GM23338 (cell line): Measurements from ENCODE around the gene RPTOR. TPM values are rescaled to one million over a fixed set of nuclear protein-coding genes. Genes with fewer than 3 reads are reported as not detected.

ENCODE experiments used
- ATAC-seq: fragments of 200-7000 bp; cut with Tn5 transposase; 3 replicates; pipeline ENCODE4 v1.9.1; 2020
- DNase-seq: peaks from one replicate; pipeline ENCODE4 v3.0.0-alpha.2; 2015; ENCODE audit warnings: low spot score
- H2AFZ ChIP-seq: fragments of 200-600 bp; sonication (generic); 2 replicates; pipeline ENCODE4 v1.8.0; 2016; ENCODE audit warnings: antibody characterized with exemption, mild to moderate bottlenecking, moderate library complexity
- H3F3A ChIP-seq: fragments of 200-600 bp; sonication (generic); replicated peaks from 2 replicates; pipeline ENCODE4 v1.8.0; 2017; ENCODE audit warnings: antibody characterized with exemption, mixed run types, low read depth
- H3K27ac ChIP-seq: fragments of 200-600 bp; sonication (generic); 2 replicates; pipeline ENCODE4 v1.6.1; 2016; ENCODE audit warnings: low read depth
- H3K27me3 ChIP-seq: fragments of 200-600 bp; sonication (generic); 2 replicates; pipeline ENCODE4 v1.8.0; 2016; ENCODE audit warnings: mild to moderate bottlenecking, mixed run types, moderate library complexity; ENCODE audit not compliant: insufficient read depth
- H3K36me3 ChIP-seq: fragments of 200-600 bp; sonication (generic); 2 replicates; pipeline ENCODE4 v1.8.0; 2016; ENCODE audit warnings: mild to moderate bottlenecking; ENCODE audit not compliant: insufficient read depth
- H3K4me1 ChIP-seq: fragments of 200-600 bp; sonication (generic); 2 replicates; pipeline ENCODE4 v1.8.0; 2016; ENCODE audit warnings: mild to moderate bottlenecking, moderate library complexity; ENCODE audit not compliant: insufficient read depth
- H3K4me2 ChIP-seq: fragments of 200-600 bp; sonication (generic); 2 replicates; pipeline ENCODE4 v1.7.1; 2017; ENCODE audit warnings: mixed run types
- H3K4me3 ChIP-seq: fragments of 200-600 bp; sonication (generic); 2 replicates; pipeline ENCODE4 v1.6.1; 2016; ENCODE audit warnings: mixed run types
- H3K79me2 ChIP-seq: fragments of 200-600 bp; sonication (generic); replicated peaks from 2 replicates; pipeline ENCODE4 v1.8.0; 2017; ENCODE audit warnings: mild to moderate bottlenecking; ENCODE audit not compliant: insufficient read depth
- H3K9me2 ChIP-seq: fragments of 200-600 bp; sonication (generic); 2 replicates; pipeline ENCODE4 v1.8.0; 2017; ENCODE audit not compliant: insufficient read depth
- H4K20me1 ChIP-seq: fragments of 200-600 bp; sonication (generic); replicated peaks from 2 replicates; pipeline ENCODE4 v1.8.0; 2017; ENCODE audit warnings: mild to moderate bottlenecking; ENCODE audit not compliant: insufficient read depth
- H3K27ac Mint-ChIP-seq: 2 replicates; pipeline ENCODE4 v1.8.0; 2020; ENCODE audit warnings: inconsistent platforms, mild to moderate bottlenecking, moderate library complexity, mixed read lengths
- H3K27me3 Mint-ChIP-seq: 3 replicates; pipeline ENCODE4 v1.8.0; 2022; ENCODE audit warnings: low read depth, mild to moderate bottlenecking, moderate library complexity, mixed read lengths, inconsistent platforms; ENCODE audit not compliant: insufficient read depth, poor library complexity
- H3K36me3 Mint-ChIP-seq: 3 replicates; pipeline ENCODE4 v1.8.0; 2021; ENCODE audit warnings: low read depth, mild to moderate bottlenecking, inconsistent platforms, moderate library complexity, mixed read lengths
- H3K4me1 Mint-ChIP-seq: 3 replicates; pipeline ENCODE4 v1.8.0; 2020; ENCODE audit warnings: mild to moderate bottlenecking, inconsistent platforms, mixed read lengths
- H3K4me3 Mint-ChIP-seq: 3 replicates; pipeline ENCODE4 v1.8.0; 2021; ENCODE audit warnings: moderate library complexity, mild to moderate bottlenecking, inconsistent platforms, mixed read lengths
- H3K9me3 Mint-ChIP-seq: 3 replicates; pipeline ENCODE4 v1.8.0; 2020; ENCODE audit warnings: moderate library complexity, mild to moderate bottlenecking, inconsistent platforms, mixed read lengths
- CREB1 ChIP-seq: fragments of 250-450 bp; sonication (Bioruptor Pico); IDR thresholded peaks from 2 replicates; pipeline ENCODE4 v1.5.0; 2020; ENCODE audit warnings: low read depth, mild to moderate bottlenecking, moderate library complexity
- ETS1 ChIP-seq: IDR thresholded peaks from 2 replicates; pipeline ENCODE4 v1.6.1; 2016; ENCODE audit warnings: antibody characterized with exemption
- EZH2phosphoT487 ChIP-seq: fragments of 200-600 bp; sonication (generic); IDR thresholded peaks from one replicate; pipeline ENCODE4 v1.8.1; 2018; ENCODE audit warnings: antibody characterized with exemption; ENCODE audit not compliant: unreplicated experiment
- NANOG ChIP-seq: IDR thresholded peaks from 2 replicates; pipeline ENCODE4 v1.6.1; 2016; ENCODE audit warnings: antibody characterized with exemption, borderline replicate concordance
- ZNF114 ChIP-seq: fragments of 250-450 bp; sonication (Bioruptor Pico); IDR thresholded peaks from 2 replicates; pipeline ENCODE4 v1.5.0; 2020; ENCODE audit warnings: mild to moderate bottlenecking, moderate library complexity
- ZNF331 ChIP-seq: fragments of 250-450 bp; sonication (Bioruptor Pico); IDR thresholded peaks from 2 replicates; pipeline ENCODE4 v1.5.0; 2020; ENCODE audit warnings: low read depth, mild to moderate bottlenecking, moderate library complexity
- ZNF462 ChIP-seq: fragments of 250-450 bp; sonication (Bioruptor Pico); IDR thresholded peaks from 2 replicates; pipeline ENCODE4 v1.5.0; 2020; ENCODE audit warnings: mild to moderate bottlenecking, moderate library complexity
- polyA plus RNA-seq: library from polyadenylated mRNA; unstranded; fragments of >200 nt; fragmentation: Nextera tagmentation; extraction: Ambion mirVana; gene quantifications from 2 replicates; pipeline ENCODE4 v1.2.1, GENCODE V29; 2016
- total RNA-seq: library from RNA; depleted of rRNA; stranded (reverse); fragments of >200 nt; shearing (Covaris generic); gene quantifications from 2 replicates; pipeline ENCODE4 v1.2.3, GENCODE V29; 2014

RPTOR gene
- total and polyA plus RNA-seq, 2 experiments from 2014 or later: 9.5 to 38.0 TPM

GRCh38 chr17:80894726-80895125 is 350.1 kb downstream of the RPTOR start:
- Histone ChIP-seq H3F3A (no peaks in the 10 kb centered on the region), H2AFZ (no peak overlapping the region), H4K20me1 (0 out of 2 replicates have a peak, but pooled peaks cover 3% of the 10 kb centered on the region), H3K27me3 (no peaks in the 10 kb centered on the region), H3K36me3 (0 out of 2 replicates have a peak, but pooled peaks cover 3% of the 10 kb centered on the region), H3K27ac (no peak overlapping the region), H3K9me2 (no peaks in the 10 kb centered on the region), H3K4me2 (no peak overlapping the region), H3K4me1 (no peaks in the 10 kb centered on the region), H3K79me2 (no peaks in the 10 kb centered on the region), H3K4me3 (no peak overlapping the region)
- Mint-ChIP-seq H3K4me1 (no peaks in the 10 kb centered on the region; the same call in 2 of the 3 replicates), H3K9me3 (no peaks in the 10 kb centered on the region; the same call in 2 of the 3 replicates), H3K4me3 (no peak overlapping the region), H3K36me3 (peaks cover 11% of the 10 kb centered on the region; the same call in 2 of the 3 replicates), H3K27me3 (peaks cover 8% of the 10 kb centered on the region), H3K27ac (no peak overlapping the region)
- TF ChIP-seq EZH2phosphoT487: no peak
- TF ChIP-seq ZNF462 (CRISPR knock-in tag): no peak
- no peak for TF ChIP-seq ZNF114 (CRISPR knock-in tag)
- no peak for TF ChIP-seq ETS1
- no peak for DNase-seq
- no peak for ATAC-seq

GRCh38 chr17:80895366-80895765 is 350.7 kb downstream of the RPTOR start:
- DNase-seq: no peak
- no peaks in the 10 kb centered on the region for H3K79me2 ChIP-seq
- no peak overlapping the region for H3K4me2 ChIP-seq
- H3K27me3 Mint-ChIP-seq: peaks cover 9% of the 10 kb centered on the region
- no peaks in the 10 kb centered on the region for H3K27me3 ChIP-seq
- ATAC-seq: no peak
- no peaks in the 10 kb centered on the region for H3K4me1 ChIP-seq
- 0 out of 2 replicates have a peak, but pooled peaks cover 3% of the 10 kb centered on the region for H4K20me1 ChIP-seq
- H3K4me1 Mint-ChIP-seq: no peaks in the 10 kb centered on the region; the same call in 2 of the 3 replicates
- no peak overlapping the region for H3K4me3 Mint-ChIP-seq
- H3K4me3 ChIP-seq: no peak overlapping the region
- no peaks in the 10 kb centered on the region for H3K9me2 ChIP-seq
- no peak overlapping the region for H2AFZ ChIP-seq
- 0 out of 2 replicates have a peak, but pooled peaks cover 3% of the 10 kb centered on the region for H3K36me3 ChIP-seq
- H3K27ac Mint-ChIP-seq: no peak overlapping the region
- peaks cover 11% of the 10 kb centered on the region; the same call in 2 of the 3 replicates for H3K36me3 Mint-ChIP-seq
- no peaks in the 10 kb centered on the region; the same call in 2 of the 3 replicates for H3K9me3 Mint-ChIP-seq
- no peak overlapping the region for H3K27ac ChIP-seq
- no peaks in the 10 kb centered on the region for H3F3A ChIP-seq
- TF ChIP-seq EZH2phosphoT487 (no peak), ZNF331 (CRISPR knock-in tag) (no peak), ETS1 (no peak), NANOG (no peak), CREB1 (CRISPR knock-in tag) (no peak)
